ENCODE results near the gene DNM3.

- TF ChIP-seq CTCF (IDR thresholded peaks at IDR 0.05), result no peak
- TF ChIP-seq POLR2A (IDR thresholded peaks at IDR 0.05), result peak; percentile 32
- TF ChIP-seq EP300 (IDR thresholded peaks at IDR 0.05), result no peak
Observed at GRCh38 chr1:171841050-171841910, at the start of gene DNM3.
